Measurements from ENCODE around the gene PRXL2A. TPM values are rescaled to one million over a fixed set of nuclear protein-coding genes. Genes with fewer than 3 reads are reported as not detected.

The PRXL2A gene
- total RNA-seq, 4 donors from 2014 or later: 65.1 to 106 (median 89.0) TPM

GRCh38 chr10:80462981-80463741 lies 54.8 kb downstream of the PRXL2A start:
- WGBS, 2 donors: 20 to 25% methylated on average over 5 of the region's 5 CpGs
- DNase-seq (ENCODE audit: low spot score in 2 of 2): no peak
- intact Hi-C loops (cut with DNase I; ENCODE audit: low total_unique reads): no loop called here
- TF ChIP-seq POLR2A (IDR thresholded peaks at IDR 0.05): no peak
- TF ChIP-seq, protein P1, sequence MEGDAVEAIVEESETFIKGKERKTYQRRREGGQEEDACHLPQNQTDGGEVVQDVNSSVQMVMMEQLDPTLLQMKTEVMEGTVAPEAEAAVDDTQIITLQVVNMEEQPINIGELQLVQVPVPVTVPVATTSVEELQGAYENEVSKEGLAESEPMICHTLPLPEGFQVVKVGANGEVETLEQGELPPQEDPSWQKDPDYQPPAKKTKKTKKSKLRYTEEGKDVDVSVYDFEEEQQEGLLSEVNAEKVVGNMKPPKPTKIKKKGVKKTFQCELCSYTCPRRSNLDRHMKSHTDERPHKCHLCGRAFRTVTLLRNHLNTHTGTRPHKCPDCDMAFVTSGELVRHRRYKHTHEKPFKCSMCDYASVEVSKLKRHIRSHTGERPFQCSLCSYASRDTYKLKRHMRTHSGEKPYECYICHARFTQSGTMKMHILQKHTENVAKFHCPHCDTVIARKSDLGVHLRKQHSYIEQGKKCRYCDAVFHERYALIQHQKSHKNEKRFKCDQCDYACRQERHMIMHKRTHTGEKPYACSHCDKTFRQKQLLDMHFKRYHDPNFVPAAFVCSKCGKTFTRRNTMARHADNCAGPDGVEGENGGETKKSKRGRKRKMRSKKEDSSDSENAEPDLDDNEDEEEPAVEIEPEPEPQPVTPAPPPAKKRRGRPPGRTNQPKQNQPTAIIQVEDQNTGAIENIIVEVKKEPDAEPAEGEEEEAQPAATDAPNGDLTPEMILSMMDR (IDR thresholded peaks at IDR 0.05): no peak
- no peak overlapping the region for H3K4me3 ChIP-seq (ENCODE audit: low read depth, poor library complexity, severe bottlenecking)

GRCh38 chr10:80463868-80464267 lies 55.5 kb downstream of the PRXL2A start:
- no peak overlapping the region for H3K4me3 ChIP-seq (ENCODE audit: low read depth, poor library complexity, severe bottlenecking)
- no peak for DNase-seq (ENCODE audit: low spot score in 2 of 2)
- 79% methylated on average over 10 of the region's 10 CpGs for WGBS, 2 donors
- no peak for TF ChIP-seq POLR2A (IDR thresholded peaks at IDR 0.05)
- TF ChIP-seq, protein P1 (IDR thresholded peaks at IDR 0.05): no peak
- intact Hi-C loops (cut with DNase I; ENCODE audit: low total_unique reads): no loop called here

- 23 to 31% methylated on average over 13 to 14 of the region's 14 CpGs for WGBS, 2 donors
- intact Hi-C loops (cut with DNase I; ENCODE audit: low total_unique reads): no loop called here
- no peak for DNase-seq (ENCODE audit: low spot score in 2 of 2)
These were observed 56.5 kb downstream of the PRXL2A start for GRCh38 chr10:80464557-80465450.

GRCh38 chr10:80465451-80465835 lies 57.1 kb downstream of the PRXL2A start:
- intact Hi-C loops (cut with DNase I; ENCODE audit: low total_unique reads): no loop called here
- no peak overlapping the region for H3K4me3 ChIP-seq (ENCODE audit: low read depth, poor library complexity, severe bottlenecking)
- TF ChIP-seq POLR2A (IDR thresholded peaks at IDR 0.05): no peak
- 26 to 32% methylated on average over 3 of the region's 3 CpGs for WGBS, 2 donors
- no peak for DNase-seq (ENCODE audit: low spot score in 2 of 2)

More at GRCh38 chr10:80464557-80465450, 56.5 kb downstream of the PRXL2A start:
- TF ChIP-seq POLR2A (IDR thresholded peaks at IDR 0.05): no peak
- TF ChIP-seq, protein P1 (IDR thresholded peaks at IDR 0.05): no peak
- no peak overlapping the region for H3K4me3 ChIP-seq (ENCODE audit: low read depth, poor library complexity, severe bottlenecking)

DNA sequence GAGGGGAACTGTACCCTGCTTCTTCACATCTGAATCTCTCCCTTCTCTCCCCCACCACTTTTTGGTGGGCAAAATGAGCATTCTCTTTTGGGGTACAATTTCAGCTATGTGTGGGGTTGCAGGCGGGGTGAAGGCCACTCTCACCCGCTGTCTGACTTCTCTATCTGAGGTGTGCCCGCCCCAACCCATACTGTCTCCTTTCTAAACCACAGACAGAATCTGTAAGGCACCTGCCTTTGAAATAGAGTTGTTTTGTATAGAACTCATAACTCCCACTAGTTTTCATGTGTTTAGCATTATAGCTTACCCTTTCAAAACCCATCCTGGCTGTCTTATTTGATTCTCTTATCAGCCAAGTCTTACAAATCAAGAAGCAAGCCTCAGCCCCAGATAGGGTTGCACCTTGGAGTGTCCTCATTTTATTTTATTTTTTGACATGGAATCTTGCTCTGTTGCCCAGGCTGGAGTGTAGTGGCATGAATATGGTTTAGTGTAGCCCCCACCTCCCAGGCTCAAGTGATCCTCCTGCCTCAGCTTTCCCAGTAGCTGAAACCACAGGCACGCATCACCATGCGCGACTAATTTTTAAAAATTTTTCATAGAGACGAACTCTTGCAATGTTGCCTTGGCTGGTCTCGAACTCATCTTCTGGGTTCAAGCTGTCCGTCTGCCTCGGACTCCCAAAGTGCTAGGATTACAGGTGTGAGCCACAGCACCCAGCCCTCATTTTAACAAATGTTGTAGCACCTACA lies 57.7 kb downstream of the PRXL2A start:
- TF ChIP-seq, protein P1 (IDR thresholded peaks at IDR 0.05): no peak
- no peak for TF ChIP-seq POLR2A (IDR thresholded peaks at IDR 0.05)
- 81 to 92% methylated on average over 10 of the region's 10 CpGs for WGBS, 2 donors
- no peak for DNase-seq (ENCODE audit: low spot score in 2 of 2)
- intact Hi-C loops (cut with DNase I; ENCODE audit: low total_unique reads): no loop called here
- H3K4me3 ChIP-seq (ENCODE audit: low read depth, poor library complexity, severe bottlenecking): no peak overlapping the region

Data from lower leg skin (tissue), 4 donors.